Upper lobe of right lung (tissue), 1 donor: ENCODE results near the gene PCDHGC4. TPM values are rescaled to one million over a fixed set of nuclear protein-coding genes. Genes with fewer than 3 reads are reported as not detected.

Source experiments
- ATAC-seq: fragments of 200-7000 bp; cut with Tn5 transposase; one replicate; pipeline ENCODE4 v1.9.1; 2020; ENCODE audit warnings: mild to moderate bottlenecking, moderate library complexity
- DNase-seq: peaks from one replicate; pipeline ENCODE4 v3.0.0-alpha.2; 2020
- H3K27ac ChIP-seq: fragments of 200-600 bp; one replicate; pipeline ENCODE4 v1.8.0; 2022
- H3K27me3 ChIP-seq: fragments of 200-600 bp; one replicate; pipeline ENCODE4 v1.8.0; 2022; ENCODE audit warnings: mild to moderate bottlenecking
- H3K36me3 ChIP-seq: fragments of 200-600 bp; one replicate; pipeline ENCODE4 v1.8.0; 2022
- H3K4me1 ChIP-seq: fragments of 200-600 bp; one replicate; pipeline ENCODE4 v1.8.0; 2022
- H3K4me3 ChIP-seq: fragments of 200-600 bp; one replicate; pipeline ENCODE4 v1.8.0; 2022; ENCODE audit warnings: mild to moderate bottlenecking
- H3K9me3 ChIP-seq: fragments of 200-600 bp; one replicate; pipeline ENCODE4 v1.8.0; 2022
- intact Hi-C: fragments of 100-400 bp; cut with DNase I; formaldehyde crosslinking; loops from one replicate; pipeline ENCODE4 v1.11.0; 2022
- total RNA-seq: library from RNA; stranded (reverse); fragmentation: NEBNext Ultra II Directional; extraction: Animal tissue kit (Norgen Biotek cat#: 25700); gene quantifications from one replicate; pipeline ENCODE4 v1.2.1, GENCODE V29; 2021
- TF ChIP-seq, protein P1 (sequence below): fragments of 200-600 bp; IDR thresholded peaks from one replicate; pipeline ENCODE4 v1.8.0; 2022; ENCODE audit warnings: antibody characterized with exemption
- donor health status: DM: no; HTN: yes; CAD: no; lungs with severe emphysema.

The PCDHGC4 gene
- total RNA-seq, 1 donor from 2014 or later, result 1.8 TPM

- Histone ChIP-seq H3K27ac (peak overlapping the region; percentile 74), H3K9me3 (no peaks in the 10 kb centered on the region), H3K4me1 (peaks cover 15% of the 10 kb centered on the region), H3K36me3 (peaks cover 35% of the 10 kb centered on the region), H3K4me3 (no peak overlapping the region), H3K27me3 (no peaks in the 10 kb centered on the region)
- DNase-seq (no peak), ATAC-seq (no peak)
- TF ChIP-seq, protein P1, sequence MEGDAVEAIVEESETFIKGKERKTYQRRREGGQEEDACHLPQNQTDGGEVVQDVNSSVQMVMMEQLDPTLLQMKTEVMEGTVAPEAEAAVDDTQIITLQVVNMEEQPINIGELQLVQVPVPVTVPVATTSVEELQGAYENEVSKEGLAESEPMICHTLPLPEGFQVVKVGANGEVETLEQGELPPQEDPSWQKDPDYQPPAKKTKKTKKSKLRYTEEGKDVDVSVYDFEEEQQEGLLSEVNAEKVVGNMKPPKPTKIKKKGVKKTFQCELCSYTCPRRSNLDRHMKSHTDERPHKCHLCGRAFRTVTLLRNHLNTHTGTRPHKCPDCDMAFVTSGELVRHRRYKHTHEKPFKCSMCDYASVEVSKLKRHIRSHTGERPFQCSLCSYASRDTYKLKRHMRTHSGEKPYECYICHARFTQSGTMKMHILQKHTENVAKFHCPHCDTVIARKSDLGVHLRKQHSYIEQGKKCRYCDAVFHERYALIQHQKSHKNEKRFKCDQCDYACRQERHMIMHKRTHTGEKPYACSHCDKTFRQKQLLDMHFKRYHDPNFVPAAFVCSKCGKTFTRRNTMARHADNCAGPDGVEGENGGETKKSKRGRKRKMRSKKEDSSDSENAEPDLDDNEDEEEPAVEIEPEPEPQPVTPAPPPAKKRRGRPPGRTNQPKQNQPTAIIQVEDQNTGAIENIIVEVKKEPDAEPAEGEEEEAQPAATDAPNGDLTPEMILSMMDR, result no peak
- intact Hi-C loops, result no loop called here
Measured at GRCh38 chr5:141506381-141507155, 21.7 kb downstream of the PCDHGC4 start.

- TF ChIP-seq, protein P1, result no peak
- H3K27ac ChIP-seq, result peak overlapping the region; percentile 74
- no peak overlapping the region for H3K4me3 ChIP-seq
- ATAC-seq (no peak), DNase-seq (no peak)
- H3K27me3 ChIP-seq, result no peaks in the 10 kb centered on the region
- peaks cover 22% of the 10 kb centered on the region for H3K4me1 ChIP-seq
- H3K9me3 ChIP-seq, result no peaks in the 10 kb centered on the region
- H3K36me3 ChIP-seq, result peaks cover 36% of the 10 kb centered on the region
- intact Hi-C loops, result no loop called here
Measured at GRCh38 chr5:141507387-141508091, 22.7 kb downstream of the PCDHGC4 start.

GRCh38 chr5:141508440-141508797 is 23.6 kb downstream of the PCDHGC4 start:
- H3K36me3 ChIP-seq, result peaks cover 29% of the 10 kb centered on the region
- H3K9me3 ChIP-seq, result no peaks in the 10 kb centered on the region
- TF ChIP-seq, protein P1, result no peak
- peak overlapping the region; percentile 23 for H3K4me3 ChIP-seq
- intact Hi-C loops, result no loop called here
- ATAC-seq (no peak), DNase-seq (no peak)
- peaks cover 29% of the 10 kb centered on the region for H3K4me1 ChIP-seq
- no peaks in the 10 kb centered on the region for H3K27me3 ChIP-seq
- peak overlapping the region; percentile 74 for H3K27ac ChIP-seq

- Histone ChIP-seq H3K36me3 (peaks cover 24% of the 10 kb centered on the region), H3K4me3 (peak overlapping the region; percentile 23), H3K27ac (peak overlapping the region; percentile 74), H3K9me3 (no peaks in the 10 kb centered on the region), H3K27me3 (no peaks in the 10 kb centered on the region), H3K4me1 (peaks cover 34% of the 10 kb centered on the region)
- TF ChIP-seq, protein P1, result no peak
- DNase-seq (no peak), ATAC-seq (peak; percentile 23)
- intact Hi-C loops, result no loop called here
Measured at GRCh38 chr5:141508798-141509611, 24.2 kb downstream of the PCDHGC4 start.

DNA sequence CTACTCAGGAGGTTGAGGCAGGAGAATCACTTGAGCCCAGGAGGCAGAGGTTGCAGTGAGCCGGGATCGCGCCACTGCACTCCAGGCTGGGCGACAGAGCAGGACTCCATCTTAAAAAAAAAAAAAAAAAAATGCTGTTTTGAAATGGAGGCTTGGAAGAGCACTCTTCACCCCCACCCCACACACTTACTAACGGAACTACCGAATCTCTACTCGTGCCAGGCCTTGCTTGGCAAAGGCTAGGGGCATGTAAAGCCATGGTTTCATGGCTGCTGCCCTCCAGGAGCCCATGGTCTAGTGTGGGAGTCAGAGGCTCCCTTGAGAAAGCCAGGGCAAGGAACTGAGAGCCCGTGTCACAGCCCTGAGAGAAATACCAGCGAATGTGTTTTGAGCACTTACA is 25.3 kb downstream of the PCDHGC4 start:
- peaks cover 43% of the 10 kb centered on the region for H3K4me1 ChIP-seq
- no peaks in the 10 kb centered on the region for H3K27me3 ChIP-seq
- ATAC-seq, result no peak
- no peak for DNase-seq
- H3K9me3 ChIP-seq, result no peaks in the 10 kb centered on the region
- peaks cover 21% of the 10 kb centered on the region for H3K36me3 ChIP-seq
- TF ChIP-seq, protein P1, result no peak
- peak overlapping the region; percentile 74 for H3K27ac ChIP-seq
- intact Hi-C loops, result no loop called here
- H3K4me3 ChIP-seq, result no peak overlapping the region
